SHP77 treated with DMSO at 0.1 percent for 48 hours (cell line): ENCODE results near the gene HOXC5.

Experiments used
- DNase-seq: peaks from one replicate; lab custom pipeline; 2025; lab: John Stamatoyannopoulos, UW

Gene HOXC5

DNA sequence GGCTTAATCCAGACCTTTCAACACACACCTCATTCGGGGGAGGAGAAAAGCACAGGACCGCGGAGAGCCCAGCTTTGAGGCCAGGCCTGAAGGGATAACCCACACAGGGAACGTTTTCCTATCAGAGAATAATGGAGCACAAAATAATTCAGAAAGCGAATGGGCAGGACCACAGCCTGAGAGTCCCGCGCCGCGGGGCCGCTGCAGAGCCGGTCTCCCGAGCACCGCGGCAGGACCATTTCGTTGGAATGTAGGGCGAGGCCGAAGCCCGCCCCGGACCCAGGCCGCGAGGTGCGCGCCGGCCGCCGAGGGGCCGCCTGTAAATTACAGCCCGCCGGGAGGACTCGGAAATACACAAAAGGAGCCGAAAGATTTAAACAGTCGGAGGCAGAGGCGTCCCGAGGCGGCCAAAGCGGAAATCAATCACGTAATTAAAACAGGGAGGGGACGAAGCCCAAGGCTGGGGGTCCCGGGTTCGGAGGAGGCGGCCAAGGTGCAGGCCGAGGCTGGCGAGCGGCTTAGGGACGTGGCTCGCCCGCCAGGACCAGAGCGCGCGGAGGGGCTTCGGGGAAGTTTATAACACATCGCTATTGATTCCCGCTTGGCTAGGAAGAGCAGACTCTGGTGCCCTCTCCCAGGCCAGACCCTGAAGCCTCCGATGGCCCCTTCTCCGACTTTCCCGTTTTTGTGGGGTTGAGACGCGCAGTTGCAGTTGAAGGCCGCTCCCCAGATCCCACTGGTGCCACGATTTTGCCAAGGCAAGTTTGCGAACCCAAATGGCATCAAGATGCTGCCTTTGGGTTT lies 14.5 kb downstream of the HOXC5 start:
- no peak for DNase-seq

DNA sequence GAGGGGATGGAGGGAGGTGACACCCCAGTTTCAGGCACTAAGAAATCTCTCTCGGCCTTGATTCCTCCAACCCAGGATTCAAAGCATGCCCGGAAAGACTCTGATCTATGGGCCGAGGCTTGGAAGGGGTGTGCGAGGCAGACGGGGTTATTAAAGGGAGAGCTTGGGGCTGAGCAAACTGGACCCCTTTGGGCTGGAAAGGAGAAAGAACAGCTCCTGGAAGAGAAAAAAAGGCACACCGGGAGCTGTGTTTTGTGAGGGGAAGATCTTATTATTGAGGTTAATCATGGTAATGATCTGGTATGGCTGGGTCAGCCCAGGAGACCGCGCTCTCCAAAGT lies 15.1 kb downstream of the HOXC5 start:
- no peak for DNase-seq

DNA sequence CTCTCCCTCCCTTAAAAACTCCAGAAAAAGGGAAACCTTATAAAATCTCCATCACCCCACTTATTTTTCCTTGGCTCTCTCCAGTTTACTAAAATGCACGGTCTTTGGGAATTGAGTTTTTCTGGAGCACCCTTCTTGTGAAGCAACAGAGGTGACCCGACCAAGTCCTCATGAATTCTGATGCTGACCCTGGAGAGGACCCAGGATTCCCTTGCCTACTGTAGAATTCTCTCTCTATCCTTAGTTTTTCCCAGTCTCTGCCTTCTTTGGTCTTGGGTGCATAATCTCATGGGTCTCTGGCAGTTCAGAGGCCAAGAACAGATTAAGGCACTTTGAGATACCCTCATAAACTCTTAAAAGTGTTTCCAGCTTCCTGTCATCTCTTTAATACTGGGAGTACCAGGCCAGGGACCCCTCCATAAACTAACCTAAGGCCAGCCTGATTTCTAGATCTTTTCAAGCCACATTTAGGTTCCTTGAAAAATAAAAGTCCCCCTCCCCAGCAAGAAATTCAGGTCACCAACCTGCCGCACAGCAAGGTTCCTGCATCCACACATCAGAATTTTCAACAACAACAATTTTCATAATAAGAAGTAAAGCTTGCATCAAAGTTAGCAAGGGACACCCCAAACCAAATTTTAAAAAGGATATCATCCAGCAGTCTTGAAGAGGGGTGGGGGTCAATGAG lies 15.7 kb downstream of the HOXC5 start:
- DNase-seq = no peak

DNA sequence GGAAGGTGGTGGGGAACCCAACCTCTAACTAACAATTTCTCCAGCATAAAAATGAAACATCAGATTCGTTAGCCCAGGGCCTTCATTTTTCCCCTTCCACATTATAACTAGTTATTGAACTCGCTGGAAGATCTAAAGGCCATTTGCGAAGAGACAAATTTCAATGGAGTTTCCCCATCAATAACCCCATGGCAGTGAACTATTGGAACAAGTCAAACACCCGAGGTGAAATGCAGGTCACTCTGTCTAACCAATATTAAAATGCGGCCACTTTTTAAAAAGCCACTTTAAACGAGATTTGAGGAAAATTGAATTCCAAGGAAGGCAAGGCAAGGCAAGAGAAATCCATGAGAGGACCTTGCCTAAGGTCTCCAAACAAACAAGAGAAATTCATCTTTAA lies 16.3 kb downstream of the HOXC5 start:
- no peak for DNase-seq

DNA sequence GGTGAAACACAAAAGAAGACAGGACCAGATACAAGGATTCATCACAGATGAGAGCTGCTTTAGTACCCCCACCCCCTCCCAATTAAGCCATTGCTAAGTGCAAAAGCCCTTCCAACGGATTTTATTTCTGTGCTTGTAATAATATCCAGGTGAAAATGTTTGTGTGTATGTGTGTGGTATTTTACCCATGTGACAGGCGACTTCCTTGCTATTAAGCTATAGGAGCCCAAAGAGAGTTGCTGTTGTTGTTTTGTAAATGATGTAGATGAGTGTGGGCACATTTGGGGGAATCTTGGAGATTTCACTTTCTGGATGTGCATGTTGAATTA lies 17.6 kb downstream of the HOXC5 start:
- no peak for DNase-seq

DNA sequence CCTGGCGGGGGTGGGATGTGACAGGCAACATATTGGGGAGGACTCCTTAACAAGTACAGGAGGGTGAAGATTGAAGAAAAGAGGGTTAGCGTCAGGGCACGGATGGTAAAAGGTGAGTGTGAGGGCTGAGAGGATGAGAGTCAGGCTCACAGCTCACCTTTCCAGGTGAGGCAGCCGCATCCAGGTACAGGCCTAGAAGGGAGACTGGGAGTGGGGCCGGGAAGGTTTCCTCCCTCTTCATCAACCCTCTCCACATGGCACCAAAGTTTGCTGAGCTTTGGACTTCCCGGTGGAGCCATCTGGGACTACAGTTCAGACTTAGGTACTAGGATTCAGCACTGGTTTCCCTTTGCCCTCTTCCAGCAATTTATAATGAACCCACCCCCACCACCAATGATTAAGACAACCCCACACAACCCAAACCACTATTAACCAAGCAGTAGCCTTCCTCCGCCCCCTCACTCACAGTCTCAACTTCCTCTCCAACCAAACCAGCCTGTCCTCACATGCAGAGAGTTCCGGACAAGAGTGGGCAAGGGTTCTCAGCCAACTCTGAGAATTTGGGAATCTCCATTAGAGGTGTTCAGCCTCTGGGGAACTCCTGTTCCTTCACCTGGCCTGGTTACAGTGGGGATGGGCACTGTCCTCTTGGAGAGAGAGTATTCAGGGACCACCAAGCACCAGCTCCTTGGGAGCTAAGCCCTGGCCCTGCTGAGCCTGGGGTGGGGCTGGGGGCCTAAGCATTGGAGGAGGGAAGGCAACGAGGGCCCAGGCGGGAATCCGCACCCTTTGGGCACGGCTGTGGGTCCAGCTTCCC lies 18.4 kb downstream of the HOXC5 start:
- DNase-seq = no peak

DNA sequence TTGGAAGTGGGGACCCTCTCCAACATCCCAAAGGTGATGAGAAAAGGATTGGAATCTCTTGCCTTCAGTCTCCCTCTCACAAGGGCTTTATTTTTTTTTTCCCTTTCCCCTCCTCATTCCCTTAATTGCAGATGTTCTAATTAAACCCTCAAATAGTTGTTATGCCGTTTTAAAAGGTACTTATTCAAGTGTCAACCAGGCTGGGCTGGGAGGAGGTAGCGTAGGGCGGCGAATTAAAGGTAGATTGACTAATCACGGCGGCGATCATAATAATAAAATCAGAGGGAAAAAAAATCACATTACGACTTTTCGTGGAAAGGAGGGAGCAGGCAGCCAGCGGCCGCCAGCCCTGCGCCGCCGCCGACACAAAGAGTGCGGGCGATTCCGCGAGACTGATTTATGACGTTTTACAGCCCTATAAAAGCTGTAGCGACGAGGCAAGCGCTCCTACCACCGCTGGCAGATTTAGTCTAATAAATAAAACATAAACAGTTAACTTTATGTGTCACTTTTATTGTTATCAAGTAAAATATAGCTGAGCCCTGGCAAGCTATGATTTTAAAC lies 19.1 kb downstream of the HOXC5 start:
- no peak for DNase-seq

DNA sequence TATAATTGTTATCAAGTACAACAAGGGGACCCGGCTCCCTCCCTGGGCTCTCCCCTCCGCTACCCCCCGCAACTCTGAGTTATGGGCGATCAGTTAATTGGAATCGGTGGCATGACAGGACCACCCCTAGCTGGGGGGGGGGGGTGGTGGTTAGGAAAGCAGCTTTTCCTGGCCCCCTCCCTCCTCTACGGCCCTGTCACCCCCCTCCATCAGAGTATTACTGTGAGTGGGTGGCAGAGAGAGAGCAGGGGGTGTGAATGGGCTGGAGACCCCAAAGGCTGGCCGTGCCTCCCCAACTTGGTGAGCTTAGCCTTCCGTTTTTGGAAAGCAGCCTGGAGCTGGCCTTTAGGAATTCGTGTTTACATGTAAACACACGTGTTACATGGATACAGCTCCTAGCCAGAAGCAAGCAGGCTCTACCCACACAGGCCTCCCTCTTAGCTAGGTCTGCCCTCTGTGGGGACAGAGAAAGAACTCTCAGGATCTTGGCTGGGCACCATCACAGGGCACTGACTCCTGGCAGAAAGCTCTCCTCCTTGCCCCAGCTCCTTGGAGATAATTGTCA lies 19.7 kb downstream of the HOXC5 start:
- DNase-seq = no peak

DNA sequence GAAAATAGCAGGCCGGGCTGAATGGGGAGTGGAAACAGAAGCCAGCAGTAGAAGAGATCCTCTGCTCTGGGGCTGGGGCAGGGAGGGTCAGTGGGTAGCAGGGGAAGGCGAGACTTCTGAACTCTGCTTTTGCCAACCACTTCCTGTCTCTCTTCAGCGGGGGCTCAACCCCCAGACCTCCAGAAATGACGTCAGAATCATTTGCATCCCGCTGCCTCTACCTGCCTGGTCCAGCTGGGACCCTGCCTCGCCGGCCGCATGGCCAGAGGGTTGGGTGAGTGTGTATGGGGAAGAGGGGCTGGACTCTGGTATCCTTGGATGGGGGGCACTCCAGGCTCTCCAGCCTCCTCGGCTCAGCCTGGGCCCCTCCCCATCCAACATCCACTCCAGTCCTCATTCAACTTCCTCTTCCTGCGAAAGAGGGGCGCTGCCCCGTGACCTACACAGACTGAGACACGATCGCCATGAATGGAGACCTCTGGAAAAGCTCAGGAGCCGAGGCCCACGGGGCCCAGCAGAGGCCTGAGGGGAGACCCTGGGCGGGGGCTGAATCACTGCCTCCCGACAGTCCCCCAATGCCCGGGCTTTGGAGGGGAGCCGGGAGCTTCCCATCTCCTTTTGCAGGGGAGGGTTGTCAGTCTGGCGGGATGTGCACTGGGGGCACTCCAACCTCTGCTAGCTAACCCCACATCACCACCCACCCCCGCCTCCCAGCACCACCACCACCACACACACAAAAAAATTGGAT lies 20.3 kb downstream of the HOXC5 start:
- no peak for DNase-seq

DNA sequence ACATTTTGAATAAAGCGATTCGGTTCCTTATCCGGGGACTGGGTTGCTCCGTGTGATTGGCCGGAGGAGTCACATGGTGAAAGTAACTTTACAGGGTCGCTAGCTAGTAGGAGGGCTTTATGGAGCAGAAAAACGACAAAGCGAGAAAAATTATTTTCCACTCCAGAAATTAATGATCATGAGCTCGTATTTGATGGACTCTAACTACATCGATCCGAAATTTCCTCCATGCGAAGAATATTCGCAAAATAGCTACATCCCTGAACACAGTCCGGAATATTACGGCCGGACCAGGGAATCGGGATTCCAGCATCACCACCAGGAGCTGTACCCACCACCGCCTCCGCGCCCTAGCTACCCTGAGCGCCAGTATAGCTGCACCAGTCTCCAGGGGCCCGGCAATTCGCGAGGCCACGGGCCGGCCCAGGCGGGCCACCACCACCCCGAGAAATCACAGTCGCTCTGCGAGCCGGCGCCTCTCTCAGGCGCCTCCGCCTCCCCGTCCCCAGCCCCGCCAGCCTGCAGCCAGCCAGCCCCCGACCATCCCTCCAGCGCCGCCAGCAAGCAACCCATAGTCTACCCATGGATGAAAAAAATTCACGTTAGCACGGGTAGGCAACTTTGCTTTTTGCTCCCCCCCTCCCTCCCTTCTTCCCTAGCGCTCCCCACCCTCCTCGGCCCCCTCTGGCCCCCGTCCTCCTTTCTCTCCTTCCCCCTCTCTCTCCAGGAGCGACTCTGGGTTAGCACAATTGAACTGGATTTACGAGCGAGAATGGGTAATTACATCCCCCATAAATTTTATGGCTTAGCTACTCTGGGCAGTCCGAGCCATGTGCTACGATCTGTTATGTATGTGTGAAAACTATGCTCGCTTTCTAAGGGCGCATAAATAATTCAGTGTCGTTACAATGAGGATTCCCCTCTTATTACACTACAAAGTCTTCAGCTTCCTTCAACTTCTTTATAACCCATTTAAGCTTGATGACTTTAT lies 21.2 kb downstream of the HOXC5 start, which contains the start of gene HOXC4:
Gene HOXC4 (plus strand): TSS at position 85 of the 991 bp plus-strand sequence. CDS start 88 bp downstream, at position 173.
- DNase-seq = no peak

DNA sequence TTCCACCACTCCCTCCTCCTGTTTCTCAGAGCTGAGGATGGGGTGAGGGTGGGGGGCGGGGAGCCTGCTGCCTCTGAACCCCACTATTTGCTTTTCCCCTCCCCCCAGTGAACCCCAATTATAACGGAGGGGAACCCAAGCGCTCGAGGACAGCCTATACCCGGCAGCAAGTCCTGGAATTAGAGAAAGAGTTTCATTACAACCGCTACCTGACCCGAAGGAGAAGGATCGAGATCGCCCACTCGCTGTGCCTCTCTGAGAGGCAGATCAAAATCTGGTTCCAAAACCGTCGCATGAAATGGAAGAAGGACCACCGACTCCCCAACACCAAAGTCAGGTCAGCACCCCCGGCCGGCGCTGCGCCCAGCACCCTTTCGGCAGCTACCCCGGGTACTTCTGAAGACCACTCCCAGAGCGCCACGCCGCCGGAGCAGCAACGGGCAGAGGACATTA lies 21.9 kb downstream of the HOXC5 start:
- DNase-seq = no peak

DNA sequence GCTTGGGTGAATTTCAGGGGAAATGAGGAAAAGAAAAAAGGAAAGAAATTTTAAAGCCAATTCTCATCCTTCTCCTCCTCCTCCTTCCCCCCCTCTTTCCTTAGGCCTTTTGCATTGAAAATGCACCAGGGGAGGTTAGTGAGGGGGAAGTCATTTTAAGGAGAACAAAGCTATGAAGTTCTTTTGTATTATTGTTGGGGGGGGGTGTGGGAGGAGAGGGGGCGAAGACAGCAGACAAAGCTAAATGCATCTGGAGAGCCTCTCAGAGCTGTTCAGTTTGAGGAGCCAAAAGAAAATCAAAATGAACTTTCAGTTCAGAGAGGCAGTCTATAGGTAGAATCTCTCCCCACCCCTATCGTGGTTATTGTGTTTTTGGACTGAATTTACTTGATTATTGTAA lies 22.7 kb downstream of the HOXC5 start:
- no peak for DNase-seq

DNA sequence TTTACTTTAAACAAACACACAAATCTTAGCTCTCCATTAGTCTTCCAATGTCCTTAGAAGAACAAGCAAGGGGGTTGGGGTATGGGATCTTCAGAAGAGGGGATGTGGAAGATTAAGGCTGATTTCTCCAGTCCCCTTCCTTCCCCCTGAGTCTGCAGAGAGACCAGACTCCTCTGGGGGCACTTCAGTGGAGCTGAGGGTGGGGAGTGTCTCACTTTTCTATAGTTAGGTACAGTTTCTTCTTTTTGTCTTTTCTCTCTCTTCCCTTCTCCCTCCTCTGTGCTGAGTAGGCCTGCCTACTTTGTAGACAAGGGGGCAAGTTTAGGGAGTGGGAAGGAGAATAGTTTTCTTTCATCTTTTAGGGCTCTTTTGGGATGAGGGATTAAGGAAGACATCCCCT lies 23.3 kb downstream of the HOXC5 start:
- no peak for DNase-seq

DNA sequence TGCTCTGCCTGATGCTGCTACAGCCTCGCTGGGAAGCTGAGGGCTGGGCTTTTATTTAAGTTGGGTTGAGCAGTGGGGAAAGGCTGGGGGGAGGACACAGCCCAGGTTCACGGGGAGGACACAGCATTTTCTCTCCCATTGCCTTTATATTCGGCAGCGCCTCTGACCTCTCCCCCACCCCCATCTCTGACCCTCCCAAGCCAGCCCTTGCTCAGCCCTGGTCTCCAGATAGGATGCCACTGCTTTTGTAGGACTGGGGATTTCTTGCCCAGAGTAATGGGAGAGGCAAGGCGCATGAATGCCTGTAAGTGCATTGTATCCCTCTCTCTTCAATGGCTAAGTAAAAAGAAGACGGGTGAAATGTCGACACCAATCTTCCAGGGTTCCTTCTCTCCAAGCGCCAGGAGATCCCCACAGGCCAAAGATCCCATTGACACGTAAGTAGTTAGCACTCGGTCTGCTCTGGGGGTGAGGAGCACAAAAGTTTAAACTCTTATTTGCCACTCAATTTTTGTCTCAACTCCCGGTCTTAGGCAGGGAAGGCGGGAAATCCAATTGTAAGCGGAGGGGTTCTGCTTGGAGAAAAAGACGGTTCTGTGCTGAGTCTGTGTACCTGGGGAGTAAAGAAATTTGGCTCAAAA lies 25.4 kb downstream of the HOXC5 start:
- no peak for DNase-seq

DNA sequence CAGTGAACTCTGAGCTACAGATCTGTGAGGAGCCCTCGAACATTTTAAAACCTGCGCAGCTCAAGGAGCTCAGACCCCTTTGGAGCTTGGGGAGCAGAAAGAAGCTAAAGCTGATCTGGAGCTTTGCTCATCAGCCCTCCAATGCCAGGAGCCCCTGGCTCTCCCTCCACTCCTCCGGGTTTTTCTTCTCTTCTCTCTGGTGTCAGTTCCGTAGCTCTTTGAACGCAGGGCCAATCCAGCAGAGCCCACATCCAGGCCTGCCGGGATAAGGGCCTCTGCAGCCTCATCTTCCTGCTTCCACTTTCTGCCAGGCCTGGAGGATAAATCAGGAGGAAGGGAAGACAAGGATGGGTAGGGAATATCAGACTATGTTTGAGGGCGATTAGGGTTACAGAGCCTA lies 26.8 kb downstream of the HOXC5 start:
- DNase-seq = no peak

DNA sequence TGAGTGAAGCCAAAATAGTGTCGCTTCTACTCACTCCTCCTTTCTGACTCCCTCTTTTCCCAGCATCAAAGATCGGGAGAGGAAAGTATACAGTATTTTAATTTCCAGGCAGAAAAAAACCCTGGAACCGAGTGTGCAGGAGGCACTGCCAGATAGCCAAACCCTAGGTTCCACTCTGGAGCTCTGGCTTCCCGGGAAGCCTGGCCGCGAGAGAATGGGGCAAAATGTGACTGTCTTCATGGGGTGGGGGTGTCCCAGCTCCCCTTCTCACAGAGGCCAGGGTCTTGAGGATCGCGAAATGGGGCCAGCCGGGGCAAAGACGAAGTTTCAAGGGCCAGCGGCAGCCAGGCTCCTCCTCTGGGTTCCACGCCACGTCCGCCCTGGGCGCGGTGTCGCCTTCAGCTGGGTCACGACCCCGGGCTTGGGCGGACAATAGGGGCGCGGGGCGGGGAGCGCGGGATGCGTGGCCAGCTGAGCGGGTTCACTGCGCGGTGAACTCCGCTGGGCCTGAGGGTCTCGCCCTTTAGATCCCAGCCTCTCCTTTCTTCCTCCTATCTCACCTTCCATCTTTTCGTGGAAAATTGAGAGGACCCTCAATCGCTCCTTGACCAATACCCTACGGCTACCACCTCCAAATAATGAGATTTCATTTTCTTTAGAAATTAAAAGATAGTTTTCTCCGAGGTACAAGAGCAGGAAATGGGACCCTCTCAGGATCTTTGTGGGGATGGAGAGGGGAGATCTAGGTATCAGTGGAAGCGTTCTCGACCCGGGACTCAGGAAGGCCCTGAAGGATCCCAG lies 27.5 kb downstream of the HOXC5 start:
- DNase-seq = no peak

DNA sequence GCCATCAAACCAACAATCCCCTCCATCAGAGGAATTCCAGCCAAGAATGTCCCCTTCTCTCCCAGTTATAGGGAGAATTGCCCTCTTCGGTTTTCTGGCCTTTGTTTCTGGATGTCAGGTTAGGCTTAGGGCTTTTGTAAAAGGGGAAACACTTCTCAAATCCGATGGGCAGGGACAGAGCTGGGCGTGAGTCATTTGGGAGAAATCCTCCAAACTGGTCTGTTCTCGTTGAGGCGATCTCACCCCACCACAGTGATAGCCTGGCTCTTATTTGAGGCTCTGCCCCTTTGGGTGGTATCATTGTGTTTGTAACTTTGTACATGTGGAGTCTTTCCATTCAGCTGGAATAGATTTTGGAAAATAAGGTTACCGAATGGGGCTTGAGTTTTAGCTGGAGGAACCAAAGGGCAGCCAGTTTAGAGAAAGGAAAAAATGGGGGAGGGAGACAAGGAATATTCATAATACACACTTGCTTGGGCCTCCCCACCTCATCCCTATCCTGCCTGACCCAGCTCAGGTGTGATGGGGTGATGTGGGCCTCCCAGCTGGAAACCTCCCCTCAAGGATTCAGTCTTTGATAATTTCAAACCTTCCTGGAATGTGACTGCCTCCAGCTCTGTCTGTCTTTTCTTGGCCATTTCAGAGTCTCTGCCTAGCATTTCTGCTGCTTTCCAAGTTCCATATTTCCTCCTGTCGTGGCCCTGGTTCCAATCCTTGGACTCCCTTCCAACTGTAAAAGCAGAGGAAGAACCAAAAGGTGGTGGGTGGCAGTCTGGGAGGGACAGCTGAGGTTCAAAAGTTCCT lies 28.3 kb downstream of the HOXC5 start:
- DNase-seq = no peak

DNA sequence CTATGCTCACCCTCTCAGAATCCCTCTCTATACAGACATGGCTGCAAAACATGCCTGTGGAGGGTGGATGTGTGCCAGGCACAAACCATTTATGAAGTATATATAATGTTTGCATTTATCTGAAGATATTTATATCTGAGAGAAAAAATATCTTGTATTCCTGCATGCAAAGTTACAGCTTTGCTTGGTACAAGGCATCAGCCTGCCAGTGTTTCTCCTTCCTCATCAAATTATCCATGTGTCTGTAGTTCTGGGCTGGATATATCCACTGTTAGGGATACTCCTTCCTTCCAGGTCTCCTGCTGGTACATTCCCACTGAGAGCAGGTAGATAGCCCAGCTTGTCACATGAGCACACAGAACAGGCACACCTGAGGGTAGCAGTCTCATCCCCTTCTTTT lies 32.8 kb downstream of the HOXC5 start:
- no peak for DNase-seq
